VCaP (cell line): Measurements from ENCODE around the gene SUFU.

ENCODE experiments used
- H3K27ac ChIP-seq: fragments of 450-650 bp; 2 replicates; pipeline ENCODE4 v1.5.1; 2017
- CTCF ChIP-seq: fragments of 450-650 bp; conservative IDR thresholded peaks from 2 replicates; pipeline ENCODE4 v1.5.1; 2017; ENCODE audit warnings: mild to moderate bottlenecking, moderate library complexity

SUFU gene

GRCh38 chr10:102473445-102474331 is 30.1 kb upstream of the SUFU start:
- H3K27ac ChIP-seq, result no peak overlapping the region
- TF ChIP-seq CTCF, result no peak

- TF ChIP-seq CTCF, result no peak
- H3K27ac ChIP-seq, result no peak overlapping the region
Measured at GRCh38 chr10:102475451-102476040, 28.2 kb upstream of the SUFU start.

- peak overlapping the region; percentile 21 for H3K27ac ChIP-seq
- TF ChIP-seq CTCF, result no peak
Measured at GRCh38 chr10:102476466-102477141, 27.2 kb upstream of the SUFU start.

GRCh38 chr10:102479651-102480050 is 24.1 kb upstream of the SUFU start:
- H3K27ac ChIP-seq, result no peak overlapping the region
- no peak for TF ChIP-seq CTCF

- no peak overlapping the region for H3K27ac ChIP-seq
- no peak for TF ChIP-seq CTCF
Measured at GRCh38 chr10:102480396-102480795, 23.4 kb upstream of the SUFU start.

GRCh38 chr10:102484021-102484420 is 19.8 kb upstream of the SUFU start:
- TF ChIP-seq CTCF, result no peak
- H3K27ac ChIP-seq, result no peak overlapping the region

GRCh38 chr10:102485093-102485784 is 18.5 kb upstream of the SUFU start:
- no peak for TF ChIP-seq CTCF
- no peak overlapping the region for H3K27ac ChIP-seq
